ENCODE data around the gene FHOD3.

DNA sequence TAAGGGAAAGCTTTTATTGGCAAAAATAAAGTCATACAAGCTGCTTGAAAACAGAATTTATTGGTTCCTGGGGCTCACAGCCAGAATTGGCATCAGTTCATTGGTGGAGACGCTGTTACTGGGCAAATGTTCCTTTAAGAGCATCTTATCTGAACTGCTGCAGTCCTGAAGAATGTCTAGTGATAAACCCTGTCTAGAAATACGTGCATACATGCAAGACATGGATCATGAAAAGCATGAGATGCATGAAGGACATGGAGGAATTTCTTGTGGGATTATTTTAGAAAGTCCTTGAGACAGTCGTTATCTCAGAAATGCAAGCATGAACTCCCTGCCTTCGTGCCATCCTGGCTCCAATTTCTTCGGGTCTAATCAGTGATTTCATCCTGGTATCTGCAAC lies 32.5 kb upstream of the FHOD3 start:
- TF ChIP-seq CTCF (conservative IDR thresholded peaks at IDR 0.05; ENCODE audit: low read depth, low read length) (no peak), EZH2 (IDR thresholded peaks at IDR 0.05; ENCODE audit: borderline replicate concordance, low read depth, low read length, poor library complexity, severe bottlenecking) (no peak)

Measured in A673 (cell line).